ENCODE measurements around the gene HTT. TPM values are rescaled to one million over a fixed set of nuclear protein-coding genes. Genes with fewer than 3 reads are reported as not detected.

HTT gene
- polyA plus RNA-seq, 3 donors = 1.8 to 27.1 (median 3.0) TPM

GRCh38 chr4:3168029-3168428 is 93.5 kb downstream of the HTT start:
- intact Hi-C loops (cut with micrococcal nuclease) = no loop called here
- H3K36me3 ChIP-seq (replicated peaks in 1 of 2; ENCODE audit: control insufficient read depth in 1 of 2, insufficient read depth in 2 of 2, low read length in 2 of 2) = peaks cover 51 to 89% of the 10 kb centered on the region in 2 donors
- H3K9ac ChIP-seq (ENCODE audit: insufficient read depth, low read length, poor library complexity, severe bottlenecking) = no peak overlapping the region
- H3K27ac ChIP-seq (ENCODE audit: low read depth in 1 of 2, low read length in 2 of 2) = no peak overlapping the region
- peaks cover 14% of the 10 kb centered on the region for H4K20me1 ChIP-seq (ENCODE audit: insufficient read depth, low read length)
- Mint-ChIP-seq H3K9me3 (peaks cover under 1 to 10% (median 6%) of the 10 kb centered on the region in 7 donors), H3K27ac (peak overlapping the region in 1 of 7 donors; percentile 59), H3K4me3 (no peak overlapping the region), H3K27me3 (ENCODE audit: low read depth in 3 of 3) (peaks cover 0 to 1% (median 0%) of the 10 kb centered on the region in 3 donors), H3K4me1 (no peaks in the 10 kb centered on the region), H3K36me3 (peaks cover 82 to 96% of the 10 kb centered on the region in 2 donors)
- H3K4me1 ChIP-seq (ENCODE audit: control insufficient read depth in 1 of 2, insufficient read depth in 2 of 2, low read length in 2 of 2) = no peaks in the 10 kb centered on the region
- no peaks in the 10 kb centered on the region for H3K27me3 ChIP-seq (ENCODE audit: control insufficient read depth in 2 of 2, insufficient read depth in 2 of 2, low read length in 2 of 2)
- 100% methylated on average over 1 of the region's 3 CpGs for WGBS (ENCODE audit: insufficient coverage)
- DNase-seq = no peak
- H3K79me2 ChIP-seq (ENCODE audit: insufficient read depth, low read length) = no peaks in the 10 kb centered on the region
- H3K4me2 ChIP-seq (replicated peaks; ENCODE audit: extremely low read depth, low read length, poor library complexity, severe bottlenecking) = no peak overlapping the region
- H2AFZ ChIP-seq (ENCODE audit: insufficient read depth, low read depth, low read length, poor library complexity, severe bottlenecking) = no peak overlapping the region
- H3K4me3 ChIP-seq (replicated peaks in 1 of 3; ENCODE audit: low read depth in 2 of 3, low read length in 3 of 3) = no peak overlapping the region
- H3K9me3 ChIP-seq (replicated peaks in 1 of 2; ENCODE audit: control insufficient read depth in 1 of 2, insufficient read depth in 1 of 2, low read length in 2 of 2) = peaks cover 0 to 4% of the 10 kb centered on the region in 2 donors
- no peak for TF ChIP-seq CTCF (IDR thresholded peaks at IDR 0.05)

GRCh38 chr4:3174371-3175338 is 100.2 kb downstream of the HTT start:
- no peak for TF ChIP-seq CTCF (IDR thresholded peaks at IDR 0.05)
- H3K4me3 ChIP-seq (replicated peaks in 1 of 3; ENCODE audit: low read depth in 2 of 3, low read length in 3 of 3) = no peak overlapping the region
- Mint-ChIP-seq H3K4me3 (no peak overlapping the region), H3K27me3 (ENCODE audit: low read depth in 3 of 3) (peaks cover 0 to 1% (median 0%) of the 10 kb centered on the region in 3 donors), H3K4me1 (no peaks in the 10 kb centered on the region), H3K9me3 (peaks cover 0 to 3% (median 0%) of the 10 kb centered on the region in 7 donors), H3K36me3 (peaks cover 83 to 97% of the 10 kb centered on the region in 2 donors), H3K27ac (peak overlapping the region in 1 of 7 donors; percentile 4)
- no peaks in the 10 kb centered on the region for H3K9me3 ChIP-seq (replicated peaks in 1 of 2; ENCODE audit: control insufficient read depth in 1 of 2, insufficient read depth in 1 of 2, low read length in 2 of 2)
- H4K20me1 ChIP-seq (ENCODE audit: insufficient read depth, low read length) = peaks cover 11% of the 10 kb centered on the region
- H2AFZ ChIP-seq (ENCODE audit: insufficient read depth, low read depth, low read length, poor library complexity, severe bottlenecking) = no peak overlapping the region
- no peak overlapping the region for H3K27ac ChIP-seq (ENCODE audit: low read depth in 1 of 2, low read length in 2 of 2)
- intact Hi-C loops (cut with micrococcal nuclease) = no loop called here
- no peak for DNase-seq
- H3K27me3 ChIP-seq (ENCODE audit: control insufficient read depth in 2 of 2, insufficient read depth in 2 of 2, low read length in 2 of 2) = no peaks in the 10 kb centered on the region
- WGBS (ENCODE audit: insufficient coverage) = 100% methylated on average over 5 of the region's 12 CpGs
- no peaks in the 10 kb centered on the region for H3K4me1 ChIP-seq (ENCODE audit: control insufficient read depth in 1 of 2, insufficient read depth in 2 of 2, low read length in 2 of 2)
- H3K9ac ChIP-seq (ENCODE audit: insufficient read depth, low read length, poor library complexity, severe bottlenecking) = no peak overlapping the region
- H3K4me2 ChIP-seq (replicated peaks; ENCODE audit: extremely low read depth, low read length, poor library complexity, severe bottlenecking) = no peak overlapping the region
- H3K79me2 ChIP-seq (ENCODE audit: insufficient read depth, low read length) = no peaks in the 10 kb centered on the region
- H3K36me3 ChIP-seq (replicated peaks in 1 of 2; ENCODE audit: control insufficient read depth in 1 of 2, insufficient read depth in 2 of 2, low read length in 2 of 2) = peaks cover 85 to 100% of the 10 kb centered on the region in 2 donors
